GM19238 (cell line): ENCODE results near the gene NDUFAF3.

ENCODE experiments used
- DNase-seq: peaks from one replicate; pipeline ENCODE4 v3.0.0; 2011; ENCODE audit warnings: low spot score; ENCODE audit not compliant: insufficient read length

Gene NDUFAF3

DNA sequence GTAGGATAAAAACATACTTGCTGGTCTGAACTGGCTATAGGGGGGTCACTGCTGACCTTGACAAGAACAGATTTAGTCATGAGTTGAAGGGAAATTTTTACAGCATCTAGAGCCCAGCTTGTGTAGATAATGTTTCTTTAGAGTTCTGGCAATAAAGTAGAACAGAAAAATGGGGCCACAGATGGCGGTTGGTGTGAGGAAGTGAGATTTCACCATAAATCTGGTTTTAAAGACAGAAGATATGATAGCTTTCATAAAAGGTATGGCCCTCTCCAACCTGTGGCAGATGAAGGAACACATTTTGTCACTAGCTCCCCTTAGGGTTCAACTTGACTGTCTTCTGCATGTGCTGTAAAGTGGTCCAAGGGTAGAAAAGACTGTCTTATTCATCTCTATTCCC lies 31.6 kb downstream of the NDUFAF3 start:
- DNase-seq = no peak

DNA sequence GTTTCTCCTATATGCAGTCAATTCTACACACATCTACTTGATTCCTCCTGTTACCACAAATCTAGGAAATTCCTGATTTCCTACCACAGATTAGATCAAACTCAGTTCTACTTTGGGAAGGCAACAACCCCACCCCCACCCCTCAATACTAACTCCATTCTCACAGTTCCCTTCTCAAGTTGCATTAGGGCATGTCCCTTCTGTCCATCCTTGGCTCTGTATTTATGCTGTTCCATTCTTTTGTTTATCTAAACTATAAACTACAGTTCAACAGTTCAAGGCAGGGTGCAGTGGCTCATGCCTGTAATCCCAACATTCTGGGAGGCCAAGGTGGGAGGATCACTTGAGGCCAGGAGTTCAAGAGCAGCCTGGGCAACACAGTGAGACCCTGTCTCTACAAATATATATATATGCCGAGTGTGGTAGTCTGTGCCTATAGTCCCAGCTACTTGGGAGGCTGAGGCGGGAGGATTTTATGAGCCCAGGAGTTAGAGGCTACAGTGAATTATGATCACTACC lies 32.5 kb downstream of the NDUFAF3 start:
- DNase-seq = no peak

DNA sequence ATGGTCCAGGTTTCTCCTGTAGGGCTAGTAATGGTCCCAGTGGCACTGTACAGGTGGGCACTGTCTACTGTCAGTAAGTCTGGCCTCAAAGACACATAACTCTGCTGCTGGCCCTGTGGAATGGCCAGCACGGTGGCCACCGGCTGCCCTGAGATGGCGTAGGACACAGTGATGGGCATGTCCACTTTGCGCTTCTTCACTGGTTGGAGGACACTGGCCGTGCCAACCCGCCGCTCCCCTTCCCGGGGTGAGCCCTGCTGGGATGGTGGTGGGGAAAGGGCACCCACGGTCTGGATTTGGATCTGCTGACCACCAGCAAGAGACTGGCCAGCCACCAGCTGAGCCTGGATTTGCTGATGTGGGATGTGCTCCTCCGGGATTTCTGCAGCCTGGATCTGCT lies 35.3 kb downstream of the NDUFAF3 start:
- DNase-seq = no peak

DNA sequence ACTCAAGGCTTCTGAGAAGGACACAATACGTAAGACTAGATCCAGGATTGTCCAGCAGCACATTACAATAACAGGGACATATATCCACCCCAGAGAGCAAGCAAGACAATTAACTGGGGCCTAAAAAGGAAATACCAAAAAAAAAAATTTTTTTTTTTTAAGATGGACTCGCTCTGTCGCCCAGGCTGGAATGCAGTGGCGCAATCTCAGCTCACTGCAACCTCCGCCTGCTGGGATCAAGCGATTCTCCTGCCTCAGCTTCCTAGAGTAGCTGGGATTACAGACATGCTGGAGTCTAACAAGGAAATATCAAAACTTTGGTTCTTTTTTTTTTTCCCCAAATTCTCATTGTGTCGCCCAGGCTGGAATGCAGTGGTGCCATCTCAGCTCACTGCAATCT lies 36.1 kb downstream of the NDUFAF3 start:
- DNase-seq = no peak
